ENCODE measurements around the gene PDE4B.
"Not testable (repeated sequence)": the region's sequence is repeated elsewhere in the genome, so short reads cannot be mapped to it uniquely, and the experiment has no call there.

The PDE4B gene

GRCh38 chr1:65994223-65994622 lies 201.5 kb downstream of the PDE4B start:
- no peak for DNase-seq (ENCODE audit: low spot score)

GRCh38 chr1:65995336-65995735 lies 202.6 kb downstream of the PDE4B start:
- no peak for DNase-seq (ENCODE audit: low spot score)

GRCh38 chr1:65995928-65996327 lies 203.2 kb downstream of the PDE4B start:
- no peak for DNase-seq (ENCODE audit: low spot score)

GRCh38 chr1:65997693-65998092 lies 205.0 kb downstream of the PDE4B start:
- DNase-seq (ENCODE audit: low spot score) = no peak

GRCh38 chr1:65998763-65999583 lies 206.3 kb downstream of the PDE4B start:
- DNase-seq (ENCODE audit: low spot score) = no peak

- DNase-seq (ENCODE audit: low spot score) = no peak
Measured at GRCh38 chr1:66000033-66000637, 207.4 kb downstream of the PDE4B start.

GRCh38 chr1:66003690-66004089 lies 211.0 kb downstream of the PDE4B start:
- no peak for DNase-seq (ENCODE audit: low spot score)

GRCh38 chr1:66006534-66006933 lies 213.8 kb downstream of the PDE4B start:
- not testable (repeated sequence) for DNase-seq (ENCODE audit: low spot score)

GRCh38 chr1:66012106-66012784 lies 219.6 kb downstream of the PDE4B start:
- no peak for DNase-seq (ENCODE audit: low spot score)

- no peak for DNase-seq (ENCODE audit: low spot score)
Measured at GRCh38 chr1:66013371-66013770, 220.7 kb downstream of the PDE4B start.

- no peak for DNase-seq (ENCODE audit: low spot score)
Measured at GRCh38 chr1:66022904-66023620, 230.4 kb downstream of the PDE4B start.

- no peak for DNase-seq (ENCODE audit: low spot score)
Measured at GRCh38 chr1:66025188-66025587, 232.5 kb downstream of the PDE4B start.

- DNase-seq (ENCODE audit: low spot score) = no peak
Measured at GRCh38 chr1:66028035-66028434, 235.3 kb downstream of the PDE4B start.

GRCh38 chr1:66033781-66034180 lies 241.1 kb downstream of the PDE4B start:
- no peak for DNase-seq (ENCODE audit: low spot score)

- no peak for DNase-seq (ENCODE audit: low spot score)
Measured at GRCh38 chr1:66035616-66036245, 243.0 kb downstream of the PDE4B start.

- no peak for DNase-seq (ENCODE audit: low spot score)
Measured at GRCh38 chr1:66041654-66042053, 249.0 kb downstream of the PDE4B start.

GRCh38 chr1:66043186-66043585 lies 250.5 kb downstream of the PDE4B start:
- DNase-seq (ENCODE audit: low spot score) = no peak

- DNase-seq (ENCODE audit: low spot score) = no peak
Measured at GRCh38 chr1:66044912-66045311, 252.2 kb downstream of the PDE4B start.

GRCh38 chr1:66046415-66046814 lies 253.7 kb downstream of the PDE4B start:
- no peak for DNase-seq (ENCODE audit: low spot score)

GRCh38 chr1:66048011-66048410 lies 255.3 kb downstream of the PDE4B start:
- DNase-seq (ENCODE audit: low spot score) = no peak

GRCh38 chr1:66050123-66050522 lies 257.4 kb downstream of the PDE4B start:
- no peak for DNase-seq (ENCODE audit: low spot score)

GRCh38 chr1:66050633-66051032 lies 257.9 kb downstream of the PDE4B start:
- DNase-seq (ENCODE audit: low spot score) = no peak

All from activated CD4-positive, alpha-beta T cell treated with anti-CD3 and anti-CD28 coated beads, Interleukin-2, Interleukin-4, amounts not matched to agents 100 ng/mL and 50 ng/mL, durations not matched to agents 16 hours and 8 hours (primary cell).